ENCODE measurements around the gene PM20D1.

PM20D1 gene

GRCh38 chr1:205780335-205780734, 69.6 kb downstream of the PM20D1 start:
- Histone ChIP-seq H3K27me3 (ENCODE audit: control insufficient read depth, insufficient read depth, low read length) (no peaks in the 10 kb centered on the region), H3K36me3 (ENCODE audit: control insufficient read depth, insufficient read depth, low read length) (no peaks in the 10 kb centered on the region), H3K4me1 (ENCODE audit: control insufficient read depth, insufficient read depth, low read length) (no peaks in the 10 kb centered on the region), H3K9ac (ENCODE audit: low read length) (no peak overlapping the region), H3K9me3 (ENCODE audit: control insufficient read depth, low read length) (no peaks in the 10 kb centered on the region), H3K4me3 (ENCODE audit: low read length) (no peak overlapping the region)
